Tibial nerve (tissue), 4 donors: ENCODE measurements around the gene PKD2L2. TPM values are rescaled to one million over a fixed set of nuclear protein-coding genes. Genes with fewer than 3 reads are reported as not detected.
A peak's percentile ranks its signal among the peaks of the same experiment; 100 is the strongest.
"Not testable (repeated sequence)": the region's sequence is repeated elsewhere in the genome, so short reads cannot be mapped to it uniquely, and the experiment has no call there.

Experiments used
- DNase-seq, 2 donors: peaks; one replicate each; pipeline ENCODE4 v3.0.0-alpha.2; 2019; ENCODE audit warnings: low spot score in 2 of 2
- H3K27ac ChIP-seq, 4 donors: fragments of 200-600 bp; sonication (generic) in 3 of 4; one replicate each; pipeline ENCODE4 v1.5.1; 2017 to 2019; ENCODE audit warnings: mild to moderate bottlenecking in 1 of 4
- H3K27me3 ChIP-seq, 2 donors: fragments of 200-600 bp; sonication (generic) in 1 of 2; one replicate each; pipeline versions ENCODE4 v1.5.1 to v1.6.0; 2017 to 2019
- H3K36me3 ChIP-seq, 3 donors: fragments of 200-600 bp; sonication (generic); one replicate each; pipeline ENCODE4 v1.5.1; 2018 to 2019
- H3K4me1 ChIP-seq, 4 donors: fragments of 200-600 bp; sonication (generic) in 3 of 4; one replicate each; pipeline ENCODE4 v1.5.1; 2017 to 2019
- H3K4me3 ChIP-seq, 4 donors: fragments of 200-600 bp; sonication (generic) in 3 of 4; one replicate each; pipeline ENCODE4 v1.5.1; 2017 to 2019; ENCODE audit warnings: mild to moderate bottlenecking in 1 of 4, moderate library complexity in 1 of 4
- H3K9me3 ChIP-seq, 4 donors: fragments of 200-600 bp; sonication (generic) in 3 of 4; one replicate each; pipeline ENCODE4 v1.5.1; 2017 to 2019
- EP300 ChIP-seq, 2 donors: sonication (generic); formaldehyde crosslinking; IDR thresholded peaks; one replicate each; pipeline ENCODE4 v1.6.1; 2017; ENCODE audit warnings: antibody characterized with exemption in 2 of 2, mild to moderate bottlenecking in 1 of 2
- POLR2A ChIP-seq, 2 donors: fragments of 450-650 bp; IDR thresholded peaks; one replicate each; pipeline ENCODE4 v1.6.1; 2017; ENCODE audit warnings: antibody characterized with exemption in 2 of 2, mild to moderate bottlenecking in 2 of 2, moderate library complexity in 2 of 2
- WGBS, 2 donors: methylation state at CpG; one replicate each; pipeline ENCODE4 v1.1.5; 2018; 5-methylcytosine and 5-hydroxymethylcytosine counted together
- total RNA-seq, 4 donors: library from RNA; depleted of rRNA; stranded (reverse); fragments of >200 nt; gene quantifications; one replicate each; pipeline ENCODE4 v1.1.0, GENCODE V29; 2016
- TF ChIP-seq, protein P1 (sequence below), 5 experiments: fragments of 200-600 bp in 3 of 5; fragments of 450-650 bp in 2 of 5; sonication (generic) in 3 of 5; IDR thresholded peaks; one replicate each; pipeline ENCODE4 v1.5.1; 2016 to 2019; ENCODE audit warnings: antibody characterized with exemption in 5 of 5, mild to moderate bottlenecking in 3 of 5, moderate library complexity in 2 of 5

Gene PKD2L2
- not detected for total RNA-seq

DNA sequence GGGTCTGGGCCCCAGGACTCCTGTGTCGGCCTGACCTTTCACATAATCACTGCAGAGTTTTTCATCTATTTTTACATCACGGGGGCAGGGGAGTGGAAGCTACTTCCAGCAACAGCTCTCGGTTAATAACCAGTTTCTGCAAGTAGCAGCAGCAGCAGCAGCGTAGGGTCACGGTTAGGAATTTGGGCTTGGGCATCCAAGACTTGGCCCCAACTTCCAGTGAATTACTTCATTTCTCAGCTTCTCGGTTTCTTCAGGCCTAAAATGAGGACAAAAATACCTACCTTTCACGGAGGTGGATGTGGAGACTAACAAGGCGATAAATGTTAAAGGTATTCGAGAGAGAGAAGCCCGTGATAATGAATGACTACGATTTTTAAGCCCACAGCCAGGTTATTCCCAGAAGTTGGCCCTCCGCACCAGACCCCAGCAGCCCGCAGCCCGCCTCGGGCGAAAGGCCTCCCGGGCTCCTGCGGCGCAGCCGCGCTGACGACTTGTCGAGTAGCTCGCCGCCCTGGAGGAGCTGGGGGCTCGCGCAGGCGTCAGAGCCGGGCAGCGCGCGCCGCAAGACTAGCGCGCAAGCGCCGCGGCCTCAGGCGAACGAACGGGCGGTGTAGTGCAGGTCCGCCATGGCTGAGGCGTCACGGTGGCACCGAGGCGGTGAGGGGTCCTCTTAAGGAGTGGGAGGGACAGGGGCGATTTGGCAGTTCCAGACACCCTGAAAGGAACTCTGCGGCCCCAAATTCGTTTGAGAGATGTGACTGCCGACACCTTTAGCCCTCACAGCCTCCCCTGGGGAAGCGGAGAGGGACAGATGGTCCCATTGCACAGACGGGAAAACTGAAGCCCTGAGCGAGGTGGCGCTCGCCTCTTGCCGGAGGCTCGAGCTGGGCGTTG is at the start of gene PKD2L2:
Gene PKD2L2 (plus strand): TSS at position 595 of the 897 bp plus-strand sequence. CDS start 35 bp downstream, at position 630.
- Histone ChIP-seq H3K4me1 (peaks cover 0 to 22% (median 2%) of the 10 kb centered on the region in 4 donors), H3K36me3 (no peaks in the 10 kb centered on the region), H3K27ac (peak within 1 kb of the TSS; percentile 82 to 95 (median 84)), H3K4me3 (peak within 1 kb of the TSS; percentile 38 to 61 (median 46)), H3K9me3 (no peaks in the 10 kb centered on the region), H3K27me3 (no peaks in the 10 kb centered on the region)
- peak; percentile 49 to 50 for DNase-seq
- TF ChIP-seq, protein P1, sequence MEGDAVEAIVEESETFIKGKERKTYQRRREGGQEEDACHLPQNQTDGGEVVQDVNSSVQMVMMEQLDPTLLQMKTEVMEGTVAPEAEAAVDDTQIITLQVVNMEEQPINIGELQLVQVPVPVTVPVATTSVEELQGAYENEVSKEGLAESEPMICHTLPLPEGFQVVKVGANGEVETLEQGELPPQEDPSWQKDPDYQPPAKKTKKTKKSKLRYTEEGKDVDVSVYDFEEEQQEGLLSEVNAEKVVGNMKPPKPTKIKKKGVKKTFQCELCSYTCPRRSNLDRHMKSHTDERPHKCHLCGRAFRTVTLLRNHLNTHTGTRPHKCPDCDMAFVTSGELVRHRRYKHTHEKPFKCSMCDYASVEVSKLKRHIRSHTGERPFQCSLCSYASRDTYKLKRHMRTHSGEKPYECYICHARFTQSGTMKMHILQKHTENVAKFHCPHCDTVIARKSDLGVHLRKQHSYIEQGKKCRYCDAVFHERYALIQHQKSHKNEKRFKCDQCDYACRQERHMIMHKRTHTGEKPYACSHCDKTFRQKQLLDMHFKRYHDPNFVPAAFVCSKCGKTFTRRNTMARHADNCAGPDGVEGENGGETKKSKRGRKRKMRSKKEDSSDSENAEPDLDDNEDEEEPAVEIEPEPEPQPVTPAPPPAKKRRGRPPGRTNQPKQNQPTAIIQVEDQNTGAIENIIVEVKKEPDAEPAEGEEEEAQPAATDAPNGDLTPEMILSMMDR (IDR thresholded peaks at IDR 0.05) = peak in 2 of 5 experiments; percentile 6 to 41
- peak in 1 of 2 donors; percentile 62 for TF ChIP-seq POLR2A (IDR thresholded peaks at IDR 0.05)
- peak; percentile 30 to 71 for TF ChIP-seq EP300 (IDR thresholded peaks at IDR 0.05)
- WGBS, 2 donors = 20 to 29% methylated on average over 35 to 56 of the region's 59 CpGs

GRCh38 chr5:137842296-137842695 is 47.0 kb upstream of the PKD2L2 start:
- no peaks in the 10 kb centered on the region for H3K9me3 ChIP-seq
- peaks cover 0 to 26% (median 3%) of the 10 kb centered on the region in 4 donors for H3K4me1 ChIP-seq
- H3K27ac ChIP-seq = no peak overlapping the region
- no peak overlapping the region for H3K4me3 ChIP-seq
- 65 to 77% methylated on average over 5 of the region's 5 CpGs for WGBS, 2 donors
- no peak for DNase-seq
- H3K27me3 ChIP-seq = no peaks in the 10 kb centered on the region
- TF ChIP-seq EP300 (IDR thresholded peaks at IDR 0.05) = no peak
- TF ChIP-seq, protein P1 (IDR thresholded peaks at IDR 0.05) = no peak
- no peak for TF ChIP-seq POLR2A (IDR thresholded peaks at IDR 0.05)
- peaks cover 0 to 3% (median 0%) of the 10 kb centered on the region in 3 donors for H3K36me3 ChIP-seq

DNA sequence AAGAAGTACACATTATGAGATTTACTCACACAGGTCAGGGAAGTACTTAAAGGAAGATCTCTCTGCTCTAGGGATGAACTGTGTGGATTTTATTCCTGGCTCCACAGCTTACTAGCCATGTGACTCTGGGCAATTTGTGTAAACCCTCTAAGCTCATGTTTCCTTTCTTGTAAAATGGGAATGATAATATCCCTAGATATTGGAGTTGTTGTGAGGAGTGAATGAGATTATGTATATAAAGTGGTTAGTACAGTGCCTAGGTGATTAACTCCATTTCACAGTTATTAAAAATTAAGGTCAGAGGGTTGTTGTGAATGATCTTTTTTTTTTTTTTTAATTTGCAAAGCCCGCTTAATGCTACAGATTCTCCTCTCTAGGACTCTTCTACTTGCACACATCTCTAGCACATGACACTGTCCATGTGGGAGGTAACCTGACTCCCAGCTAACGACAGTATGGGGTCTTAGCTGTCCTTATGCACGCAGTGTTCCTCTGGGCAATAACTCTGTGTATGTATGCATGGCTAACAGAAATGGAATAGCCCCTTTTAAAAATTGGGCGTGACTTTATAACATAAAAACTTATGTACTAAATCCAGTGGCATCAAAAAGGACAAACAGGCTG is 45.5 kb upstream of the PKD2L2 start:
- DNase-seq = no peak
- no peak overlapping the region for H3K27ac ChIP-seq
- WGBS, 2 donors = 61 to 64% methylated on average over 4 of the region's 4 CpGs
- TF ChIP-seq EP300 (IDR thresholded peaks at IDR 0.05) (no peak), POLR2A (IDR thresholded peaks at IDR 0.05) (no peak)
- TF ChIP-seq, protein P1 (IDR thresholded peaks at IDR 0.05) = no peak
- H3K4me1 ChIP-seq = peaks cover 0 to 20% (median 0%) of the 10 kb centered on the region in 4 donors
- H3K27me3 ChIP-seq = no peaks in the 10 kb centered on the region
- peaks cover 0 to 3% (median 0%) of the 10 kb centered on the region in 3 donors for H3K36me3 ChIP-seq
- no peak overlapping the region for H3K4me3 ChIP-seq
- H3K9me3 ChIP-seq = no peaks in the 10 kb centered on the region

DNA sequence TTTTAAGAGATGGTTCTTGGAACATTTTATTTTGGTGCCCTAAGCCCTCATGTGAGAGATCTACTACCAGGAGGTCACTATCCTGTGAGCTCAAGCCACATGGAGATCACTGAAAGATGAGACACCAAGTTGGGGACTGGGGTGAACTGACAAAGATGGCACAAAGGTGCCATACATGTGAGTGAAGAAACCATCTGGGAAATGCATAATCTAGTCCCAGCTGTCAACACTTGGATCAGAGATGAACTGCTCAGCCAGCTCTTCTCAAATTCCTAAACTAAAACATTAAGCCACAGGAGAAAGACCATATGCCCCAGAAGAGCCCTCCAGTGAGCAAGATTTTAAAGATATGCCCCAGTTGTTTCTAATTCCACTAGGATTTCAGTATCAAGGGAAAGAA is 43.8 kb upstream of the PKD2L2 start:
- no peak overlapping the region for H3K27ac ChIP-seq
- DNase-seq = no peak
- peaks cover 0 to 12% (median 0%) of the 10 kb centered on the region in 4 donors for H3K4me1 ChIP-seq
- H3K9me3 ChIP-seq = no peaks in the 10 kb centered on the region
- peaks cover 0 to 3% (median 0%) of the 10 kb centered on the region in 3 donors for H3K36me3 ChIP-seq
- TF ChIP-seq EP300 (IDR thresholded peaks at IDR 0.05) (no peak), POLR2A (IDR thresholded peaks at IDR 0.05) (no peak)
- TF ChIP-seq, protein P1 (IDR thresholded peaks at IDR 0.05) = no peak
- H3K4me3 ChIP-seq = no peak overlapping the region
- H3K27me3 ChIP-seq = no peaks in the 10 kb centered on the region

GRCh38 chr5:137847687-137848086 is 41.6 kb upstream of the PKD2L2 start:
- Histone ChIP-seq H3K27ac (peak overlapping the region in 2 of 4 donors; percentile 9 to 53), H3K9me3 (no peaks in the 10 kb centered on the region), H3K4me3 (no peak overlapping the region), H3K36me3 (peaks cover 0 to 3% (median 0%) of the 10 kb centered on the region in 3 donors), H3K27me3 (no peaks in the 10 kb centered on the region), H3K4me1 (peaks cover 0 to 12% (median 0%) of the 10 kb centered on the region in 4 donors)
- no peak for DNase-seq
- WGBS, 2 donors = 62 to 65% methylated on average over 6 of the region's 6 CpGs
- TF ChIP-seq EP300 (IDR thresholded peaks at IDR 0.05) = no peak
- TF ChIP-seq, protein P1 (IDR thresholded peaks at IDR 0.05) = no peak

DNA sequence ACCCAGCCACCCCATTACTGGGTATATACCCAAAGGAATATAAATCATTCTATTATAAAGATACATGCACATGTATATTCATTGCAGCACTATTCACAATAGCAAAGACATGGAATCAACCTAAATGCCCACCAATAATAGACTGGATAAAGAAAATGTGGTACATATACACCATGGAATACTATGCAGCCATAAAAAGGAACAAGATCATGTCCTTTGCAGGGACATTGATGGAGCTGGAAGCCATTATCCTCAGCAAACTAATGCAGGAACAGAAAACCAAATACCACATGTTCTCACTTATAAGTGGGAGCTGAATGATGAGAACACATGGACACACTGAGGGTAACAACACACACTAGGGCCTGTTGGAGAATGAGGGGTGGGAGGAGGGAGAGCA is 36.1 kb upstream of the PKD2L2 start:
- H3K9me3 ChIP-seq, H3K36me3 ChIP-seq, H3K27me3 ChIP-seq, H3K27ac ChIP-seq, DNase-seq, H3K4me3 ChIP-seq: not testable (repeated sequence)
- peaks cover 0 to 30% (median 7%) of the 10 kb centered on the region in 4 donors for H3K4me1 ChIP-seq
